Measurements from ENCODE around the gene KIAA1671.

KIAA1671 gene

GRCh38 chr22:24928322-24928721 is 24.2 kb upstream of the KIAA1671 start:
- no peak overlapping the region for H2AFZ ChIP-seq (ENCODE audit: low read length)
- H3F3A ChIP-seq (ENCODE audit: low read depth), result no peaks in the 10 kb centered on the region
- H4K20me1 ChIP-seq (ENCODE audit: insufficient read depth, low read length, poor library complexity, severe bottlenecking), result no peaks in the 10 kb centered on the region
- TF ChIP-seq, protein P1, sequence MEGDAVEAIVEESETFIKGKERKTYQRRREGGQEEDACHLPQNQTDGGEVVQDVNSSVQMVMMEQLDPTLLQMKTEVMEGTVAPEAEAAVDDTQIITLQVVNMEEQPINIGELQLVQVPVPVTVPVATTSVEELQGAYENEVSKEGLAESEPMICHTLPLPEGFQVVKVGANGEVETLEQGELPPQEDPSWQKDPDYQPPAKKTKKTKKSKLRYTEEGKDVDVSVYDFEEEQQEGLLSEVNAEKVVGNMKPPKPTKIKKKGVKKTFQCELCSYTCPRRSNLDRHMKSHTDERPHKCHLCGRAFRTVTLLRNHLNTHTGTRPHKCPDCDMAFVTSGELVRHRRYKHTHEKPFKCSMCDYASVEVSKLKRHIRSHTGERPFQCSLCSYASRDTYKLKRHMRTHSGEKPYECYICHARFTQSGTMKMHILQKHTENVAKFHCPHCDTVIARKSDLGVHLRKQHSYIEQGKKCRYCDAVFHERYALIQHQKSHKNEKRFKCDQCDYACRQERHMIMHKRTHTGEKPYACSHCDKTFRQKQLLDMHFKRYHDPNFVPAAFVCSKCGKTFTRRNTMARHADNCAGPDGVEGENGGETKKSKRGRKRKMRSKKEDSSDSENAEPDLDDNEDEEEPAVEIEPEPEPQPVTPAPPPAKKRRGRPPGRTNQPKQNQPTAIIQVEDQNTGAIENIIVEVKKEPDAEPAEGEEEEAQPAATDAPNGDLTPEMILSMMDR (conservative IDR thresholded peaks at IDR 0.05; ENCODE audit: low read length), result no peak
- TF ChIP-seq EZH2phosphoT487 (IDR thresholded peaks at IDR 0.05; ENCODE audit: borderline replicate concordance), result no peak
- H3K4me3 ChIP-seq (ENCODE audit: low read length, poor library complexity, severe bottlenecking), result no peak overlapping the region
- no peak overlapping the region for H3K4me2 ChIP-seq (ENCODE audit: low read depth, low read length, poor library complexity, severe bottlenecking)
- no peaks in the 10 kb centered on the region for H3K79me2 ChIP-seq (ENCODE audit: insufficient read depth, low read length)
- H3K4me1 ChIP-seq (ENCODE audit: insufficient read depth, low read length, poor library complexity, severe bottlenecking), result no peaks in the 10 kb centered on the region
- H3K9me3 ChIP-seq (ENCODE audit: insufficient read depth, low read depth, low read length), result no peaks in the 10 kb centered on the region
- H3K9me2 ChIP-seq (replicated peaks; ENCODE audit: low read depth, low read length), result no peaks in the 10 kb centered on the region
- H3K9ac ChIP-seq (ENCODE audit: low read depth, low read length, poor library complexity, severe bottlenecking), result no peak overlapping the region
- no peaks in the 10 kb centered on the region for H3K27me3 ChIP-seq (ENCODE audit: insufficient read depth, low read length, poor library complexity, severe bottlenecking)
- H3K36me3 ChIP-seq (ENCODE audit: insufficient read depth, low read length), result no peaks in the 10 kb centered on the region

DNA sequence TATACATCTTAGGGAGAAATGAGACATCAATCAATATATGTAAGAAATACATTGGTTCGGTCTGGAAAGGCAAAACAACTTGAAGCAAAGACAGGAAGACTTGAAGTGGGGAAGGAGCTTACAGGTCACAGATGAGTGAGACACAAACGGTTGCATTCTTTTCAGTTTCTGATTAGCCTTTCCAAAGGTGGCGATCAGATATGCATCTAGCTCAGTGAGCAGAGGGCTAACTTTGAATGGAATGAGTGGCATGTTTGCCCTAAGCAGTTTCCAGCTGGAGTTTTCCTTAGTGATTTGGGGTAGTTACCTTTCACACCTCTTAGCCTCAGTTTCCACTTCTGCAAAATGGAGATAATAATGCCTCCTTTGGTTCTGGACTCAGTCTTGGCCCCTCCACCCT is 21.8 kb upstream of the KIAA1671 start:
- Histone ChIP-seq H3K27me3 (ENCODE audit: insufficient read depth, low read length, poor library complexity, severe bottlenecking) (no peaks in the 10 kb centered on the region), H4K20me1 (ENCODE audit: insufficient read depth, low read length, poor library complexity, severe bottlenecking) (no peaks in the 10 kb centered on the region), H3K4me1 (ENCODE audit: insufficient read depth, low read length, poor library complexity, severe bottlenecking) (no peaks in the 10 kb centered on the region), H3K4me2 (ENCODE audit: low read depth, low read length, poor library complexity, severe bottlenecking) (no peak overlapping the region), H3K9ac (ENCODE audit: low read depth, low read length, poor library complexity, severe bottlenecking) (no peak overlapping the region), H3K36me3 (ENCODE audit: insufficient read depth, low read length) (no peaks in the 10 kb centered on the region), H3K79me2 (ENCODE audit: insufficient read depth, low read length) (no peaks in the 10 kb centered on the region), H3K4me3 (ENCODE audit: low read length, poor library complexity, severe bottlenecking) (no peak overlapping the region), H2AFZ (ENCODE audit: low read length) (no peak overlapping the region), H3K9me2 (replicated peaks; ENCODE audit: low read depth, low read length) (no peaks in the 10 kb centered on the region), H3K9me3 (ENCODE audit: insufficient read depth, low read depth, low read length) (no peaks in the 10 kb centered on the region), H3F3A (ENCODE audit: low read depth) (no peaks in the 10 kb centered on the region)
- TF ChIP-seq, protein P1 (conservative IDR thresholded peaks at IDR 0.05; ENCODE audit: low read length), result no peak
- no peak for TF ChIP-seq EZH2phosphoT487 (IDR thresholded peaks at IDR 0.05; ENCODE audit: borderline replicate concordance)

DNA sequence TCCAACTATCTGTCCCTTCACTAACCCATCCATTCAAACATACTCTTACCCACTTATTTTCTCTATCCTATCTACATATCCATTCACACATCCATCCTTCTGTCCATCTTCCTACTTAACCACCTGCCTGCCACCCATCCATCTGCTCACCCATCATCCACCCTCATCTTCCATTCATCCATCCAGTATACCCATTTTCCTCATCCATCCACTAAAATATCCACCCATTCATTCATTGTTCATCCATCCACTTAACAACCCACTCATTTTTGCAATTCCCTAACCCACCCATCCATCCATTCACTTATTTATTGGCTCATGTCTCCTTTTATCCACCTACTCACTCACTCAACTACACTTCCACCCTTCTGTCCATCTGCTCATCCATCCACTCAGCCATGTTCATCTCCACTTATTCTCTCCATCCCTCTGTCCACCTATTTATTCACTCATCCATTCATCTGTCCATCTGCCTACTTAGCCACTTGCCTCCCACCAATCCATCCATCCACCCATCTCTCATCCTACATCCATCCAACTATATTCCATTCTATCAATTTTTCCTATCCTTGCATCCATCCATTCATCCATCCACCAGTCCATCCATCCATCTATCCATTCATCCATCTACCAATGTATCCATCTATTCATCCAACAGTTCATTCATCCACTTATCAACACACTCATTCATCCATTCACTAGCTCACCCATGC is 16.6 kb upstream of the KIAA1671 start:
- Histone ChIP-seq H3K79me2 (ENCODE audit: insufficient read depth, low read length) (no peaks in the 10 kb centered on the region), H3K9ac (ENCODE audit: low read depth, low read length, poor library complexity, severe bottlenecking) (no peak overlapping the region)

More for the DNA sequence above, 16.6 kb upstream of the KIAA1671 start:
- TF ChIP-seq EZH2phosphoT487 (IDR thresholded peaks at IDR 0.05; ENCODE audit: borderline replicate concordance), result no peak
- TF ChIP-seq, protein P1 (conservative IDR thresholded peaks at IDR 0.05; ENCODE audit: low read length), result no peak
- Histone ChIP-seq H3K9me2 (replicated peaks; ENCODE audit: low read depth, low read length) (no peaks in the 10 kb centered on the region), H3K4me2 (ENCODE audit: low read depth, low read length, poor library complexity, severe bottlenecking) (no peak overlapping the region), H3K36me3 (ENCODE audit: insufficient read depth, low read length) (no peaks in the 10 kb centered on the region), H3K4me3 (ENCODE audit: low read length, poor library complexity, severe bottlenecking) (no peak overlapping the region), H2AFZ (ENCODE audit: low read length) (no peak overlapping the region), H3K9me3 (ENCODE audit: insufficient read depth, low read depth, low read length) (no peaks in the 10 kb centered on the region), H3K4me1 (ENCODE audit: insufficient read depth, low read length, poor library complexity, severe bottlenecking) (no peaks in the 10 kb centered on the region), H3K27me3 (ENCODE audit: insufficient read depth, low read length, poor library complexity, severe bottlenecking) (no peaks in the 10 kb centered on the region), H3F3A (ENCODE audit: low read depth) (no peaks in the 10 kb centered on the region), H4K20me1 (ENCODE audit: insufficient read depth, low read length, poor library complexity, severe bottlenecking) (no peaks in the 10 kb centered on the region)

Data from Loucy (cell line).